GM12891 (cell line): ENCODE data around the gene TTC28.

Experiments
- POLR2A ChIP-seq: IDR thresholded peaks from 2 replicates; pipeline ENCODE4 v1.6.1; 2011; ENCODE audit warnings: low read depth, low read length, control low read depth
- POLR2AphosphoS5 ChIP-seq: IDR thresholded peaks from 2 replicates; pipeline ENCODE4 v1.6.1; 2011; ENCODE audit warnings: low read depth, low read length, control low read depth
- POU2F2 ChIP-seq: IDR thresholded peaks from 2 replicates; pipeline ENCODE4 v1.6.1; 2011; ENCODE audit warnings: low read depth, mild to moderate bottlenecking, control low read depth, low read length, moderate library complexity
- SPI1 ChIP-seq: IDR thresholded peaks from 2 replicates; pipeline ENCODE4 v1.6.1; 2011; ENCODE audit warnings: low read depth, low read length, control low read depth
- TAF1 ChIP-seq: IDR thresholded peaks from 2 replicates; pipeline ENCODE4 v1.6.1; 2011; ENCODE audit warnings: low read depth, low read length, control low read depth

GRCh38 chr22:28015676-28016601, 663.7 kb downstream of the TTC28 start:
- TF ChIP-seq POLR2AphosphoS5 (no peak), POLR2A (no peak), POU2F2 (no peak), TAF1 (no peak), SPI1 (no peak)
